A549 (cell line): ENCODE results near the gene CHCHD6. TPM values are rescaled to one million over a fixed set of nuclear protein-coding genes. Genes with fewer than 3 reads are reported as not detected.
A peak's percentile ranks its signal among the peaks of the same experiment; 100 is the strongest.

ENCODE experiments used
- ATAC-seq, 2 experiments: fragments of 200-7000 bp in 1 of 2; fragments of >200 bp in 1 of 2; cut with Nextera tagmentation in 1 of 2; cut with Tn5 transposase in 1 of 2; 3 replicates each; pipeline versions ENCODE4 v1.8.0 to v1.9.1; 2018 to 2020; ENCODE audit warnings: mild to moderate bottlenecking in 1 of 2, moderate library complexity in 1 of 2
- CTCF ChIA-PET: fragments of 300-600 bp; sonication (Branson Sonifier 250); formaldehyde crosslinking; extraction: SDS; loops from one replicate; lab custom pipeline; 2021; ENCODE audit warnings: antibody characterized with exemption, inconsistent platforms; lab: Yijun Ruan, JAX
- POLR2A ChIA-PET: fragments of 350-600 bp; formaldehyde crosslinking; extraction: SDS; loops from one replicate; lab custom pipeline; 2021; ENCODE audit warnings: antibody characterized with exemption, inconsistent platforms; lab: Yijun Ruan, JAX
- DNase-seq, 2 experiments: peaks; one replicate each; pipeline versions ENCODE4 v3.0.0 to v3.0.0-alpha.2; 2011 to 2016; ENCODE audit warnings: low read depth in 1 of 2, low spot score in 1 of 2
- FAIRE-seq: peaks from 2 replicates; lab custom pipeline; 2011; peaks lifted over from hg19 to GRCh38; lab: Jason Lieb, UNC
- H3K27ac ChIP-seq, 2 experiments: fragments of >200 bp; sonication (Bioruptor Twin); formaldehyde crosslinking; 3 replicates each; pipeline ENCODE4 v1.5.1; 2016 to 2017
- H3K4me1 ChIP-seq: fragments of >200 bp; sonication (Bioruptor Twin); formaldehyde crosslinking; 3 replicates; pipeline ENCODE4 v1.6.1; 2016
- H3K4me2 ChIP-seq: fragments of >200 bp; sonication (Bioruptor Twin); formaldehyde crosslinking; 3 replicates; pipeline ENCODE4 v1.6.1; 2016
- H3K4me3 ChIP-seq: fragments of >200 bp; sonication (Bioruptor Twin); formaldehyde crosslinking; 3 replicates; pipeline ENCODE4 v1.5.1; 2016
- H3K9me3 ChIP-seq: fragments of >200 bp; sonication (Bioruptor Twin); formaldehyde crosslinking; 3 replicates; pipeline ENCODE4 v1.6.1; 2016
- BCL3 ChIP-seq: fragments of >200 bp; sonication (Bioruptor Twin); formaldehyde crosslinking; IDR thresholded peaks from 3 replicates; pipeline ENCODE4 v1.6.1; 2016
- CHD2 ChIP-seq: fragments of 150-350 bp; IDR thresholded peaks from 2 replicates; pipeline ENCODE4 v1.6.1; 2014; ENCODE audit warnings: low read length; ENCODE audit not compliant: partially characterized antibody
- FOXS1 ChIP-seq: fragments of 250-450 bp; sonication (Bioruptor Pico); IDR thresholded peaks from 2 replicates; pipeline ENCODE4 v1.5.0; 2020; ENCODE audit warnings: mild to moderate bottlenecking, moderate library complexity
- HDAC2 ChIP-seq: fragments of 200-600 bp; sonication (generic); IDR thresholded peaks from 2 replicates; pipeline ENCODE4 v1.6.1; 2016
- HEYL ChIP-seq: fragments of 250-450 bp; sonication (Bioruptor Pico); IDR thresholded peaks from 2 replicates; pipeline ENCODE4 v1.8.0; 2021; ENCODE audit warnings: mild to moderate bottlenecking, moderate library complexity
- HOXB13 ChIP-seq: fragments of 250-450 bp; sonication (Bioruptor Pico); IDR thresholded peaks from 2 replicates; pipeline ENCODE4 v1.5.0; 2020; ENCODE audit warnings: low read depth, mild to moderate bottlenecking, moderate library complexity
- HOXB5 ChIP-seq: fragments of 250-450 bp; sonication (Bioruptor Pico); IDR thresholded peaks from 2 replicates; pipeline ENCODE4 v1.5.0; 2020; ENCODE audit warnings: mild to moderate bottlenecking, moderate library complexity
- JUN ChIP-seq, 2 experiments: fragments of >200 bp; sonication (Bioruptor Twin); formaldehyde crosslinking; IDR thresholded peaks; 2 replicates in 1 of 2; 3 replicates in 1 of 2; pipeline ENCODE4 v1.6.1; 2016 to 2017
- KDM5A ChIP-seq: fragments of 200-600 bp; sonication (generic); IDR thresholded peaks from 2 replicates; pipeline ENCODE4 v1.6.1; 2016; ENCODE audit warnings: antibody characterized with exemption, mild to moderate bottlenecking
- MAZ ChIP-seq: fragments of 150-350 bp; IDR thresholded peaks from 2 replicates; pipeline ENCODE4 v1.6.1; 2014; ENCODE audit warnings: antibody characterized with exemption, low read depth, low read length, borderline replicate concordance
- MYC ChIP-seq: IDR thresholded peaks from 2 replicates; pipeline ENCODE4 v1.6.1; 2012; ENCODE audit warnings: mild to moderate bottlenecking, inconsistent platforms, low read length, improper control_type of control experiment, borderline replicate concordance
- NPAS2 ChIP-seq: fragments of 250-450 bp; sonication (Bioruptor Pico); IDR thresholded peaks from 2 replicates; pipeline ENCODE4 v1.8.0; 2022; ENCODE audit warnings: mild to moderate bottlenecking, moderate library complexity, borderline replicate concordance
- NR3C1 ChIP-seq: fragments of >200 bp; sonication (Bioruptor Twin); formaldehyde crosslinking; IDR thresholded peaks from 3 replicates; pipeline ENCODE4 v1.6.1; 2017
- PHF8 ChIP-seq: fragments of 200-600 bp; sonication (generic); IDR thresholded peaks from 2 replicates; pipeline ENCODE4 v1.6.1; 2016; ENCODE audit warnings: low read depth, mild to moderate bottlenecking, antibody characterized with exemption, moderate library complexity, borderline replicate concordance
- RARB ChIP-seq: fragments of 250-450 bp; sonication (Bioruptor Pico); IDR thresholded peaks from 2 replicates; pipeline ENCODE4 v1.8.0; 2021; ENCODE audit warnings: mild to moderate bottlenecking, moderate library complexity
- TP53 ChIP-seq: fragments of 250-450 bp; sonication (Bioruptor Pico); IDR thresholded peaks from 2 replicates; pipeline ENCODE4 v1.5.0; 2021; ENCODE audit warnings: mild to moderate bottlenecking, moderate library complexity
- ZC3H11A ChIP-seq: fragments of 450-650 bp; IDR thresholded peaks from 2 replicates; pipeline ENCODE4 v1.6.1; 2014; ENCODE audit warnings: antibody characterized with exemption, mild to moderate bottlenecking
- ZSCAN20 ChIP-seq: fragments of 250-450 bp; sonication (Bioruptor Pico); IDR thresholded peaks from 2 replicates; pipeline ENCODE4 v1.8.0; 2022; ENCODE audit warnings: mild to moderate bottlenecking, moderate library complexity
- WGBS: methylation state at CpG from one replicate; pipeline ENCODE4 v1.1.6; 2017; ENCODE audit errors: missing lambda C conversion rate; 5-methylcytosine and 5-hydroxymethylcytosine counted together
- polyA plus RNA-seq, 4 experiments: library from polyadenylated mRNA; depleted of rRNA in 3 of 4; stranded (reverse); fragments of >200 nt; fragmentation: RNase III in 1 of 4; extraction: RNeasy Plus Mini Kit Qiagen cat#74134 plus additional on column Dnase treatment in 1 of 4; gene quantifications; 2 replicates in 3 of 4; 3 replicates in 1 of 4; pipeline ENCODE4 v1.2.3, GENCODE V29; 2011 to 2017
- TF ChIP-seq, protein P1 (sequence below): fragments of 150-350 bp; IDR thresholded peaks from 2 replicates; pipeline ENCODE4 v1.6.1; 2014; ENCODE audit warnings: low read depth, mild to moderate bottlenecking, low read length
- TF ChIP-seq, protein P2 (sequence below): fragments of 250-450 bp; sonication (Bioruptor Pico); IDR thresholded peaks from 2 replicates; pipeline ENCODE4 v1.5.0; 2020; ENCODE audit warnings: low read depth, mild to moderate bottlenecking, moderate library complexity

CHCHD6 gene
- polyA plus RNA-seq, 2 of the 4 experiments (the other 2 are of a cell fraction) = 15.0 to 18.1 TPM

- POLR2A ChIA-PET = no interaction called here
- Histone ChIP-seq H3K9me3 (no peaks in the 10 kb centered on the region), H3K4me3 (no peak overlapping the region), H3K4me1 (no peaks in the 10 kb centered on the region), H3K4me2 (no peak overlapping the region), H3K27ac (no peak overlapping the region)
- CTCF ChIA-PET = interaction anchor here (1.1 to 2.3 kb wide), 3 partner anchors 10 to 21 kb away, joined by 3 to 8 read pairs (median 7); no protein-coding TSS in a partner anchor
- no peak for FAIRE-seq
- no peak for TF ChIP-seq PHF8
- no peak for TF ChIP-seq NPAS2
- no peak for TF ChIP-seq JUN (IDR thresholded peaks at IDR 0.05)
- TF ChIP-seq, protein P1, sequence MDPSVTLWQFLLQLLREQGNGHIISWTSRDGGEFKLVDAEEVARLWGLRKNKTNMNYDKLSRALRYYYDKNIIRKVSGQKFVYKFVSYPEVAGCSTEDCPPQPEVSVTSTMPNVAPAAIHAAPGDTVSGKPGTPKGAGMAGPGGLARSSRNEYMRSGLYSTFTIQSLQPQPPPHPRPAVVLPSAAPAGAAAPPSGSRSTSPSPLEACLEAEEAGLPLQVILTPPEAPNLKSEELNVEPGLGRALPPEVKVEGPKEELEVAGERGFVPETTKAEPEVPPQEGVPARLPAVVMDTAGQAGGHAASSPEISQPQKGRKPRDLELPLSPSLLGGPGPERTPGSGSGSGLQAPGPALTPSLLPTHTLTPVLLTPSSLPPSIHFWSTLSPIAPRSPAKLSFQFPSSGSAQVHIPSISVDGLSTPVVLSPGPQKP = no peak
- TF ChIP-seq BCL3 = no peak
- TF ChIP-seq ZSCAN20 (CRISPR knock-in tag) = no peak
- no peak for TF ChIP-seq ZC3H11A
- no peak for TF ChIP-seq NR3C1
- TF ChIP-seq KDM5A = no peak
- no peak for TF ChIP-seq HEYL (CRISPR knock-in tag)
- TF ChIP-seq HDAC2 = no peak
- TF ChIP-seq, protein P2, sequence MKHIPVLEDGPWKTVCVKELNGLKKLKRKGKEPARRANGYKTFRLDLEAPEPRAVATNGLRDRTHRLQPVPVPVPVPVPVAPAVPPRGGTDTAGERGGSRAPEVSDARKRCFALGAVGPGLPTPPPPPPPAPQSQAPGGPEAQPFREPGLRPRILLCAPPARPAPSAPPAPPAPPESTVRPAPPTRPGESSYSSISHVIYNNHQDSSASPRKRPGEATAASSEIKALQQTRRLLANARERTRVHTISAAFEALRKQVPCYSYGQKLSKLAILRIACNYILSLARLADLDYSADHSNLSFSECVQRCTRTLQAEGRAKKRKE = no peak
- TF ChIP-seq TP53 (CRISPR knock-in tag) = no peak
- no peak for TF ChIP-seq CHD2
- TF ChIP-seq HOXB5 = no peak
- WGBS = 1% methylated on average over 5 of the region's 5 CpGs
- peak in 1 of 2 experiments; percentile 5 for DNase-seq
- peak in 1 of 2 experiments; percentile 57; a peak in 3 of 6 replicates for ATAC-seq
These were observed 11.2 kb upstream of the CHCHD6 start for GRCh38 chr3:126692858-126693257.

GRCh38 chr3:126693921-126694320, 10.1 kb upstream of the CHCHD6 start:
- no peak for FAIRE-seq
- 53% methylated on average over 3 of the region's 3 CpGs for WGBS
- H3K4me3 ChIP-seq = no peak overlapping the region
- ATAC-seq = no peak
- no peaks in the 10 kb centered on the region for H3K4me1 ChIP-seq
- H3K9me3 ChIP-seq = no peaks in the 10 kb centered on the region
- no peak for DNase-seq
- POLR2A ChIA-PET = no interaction called here
- TF ChIP-seq ZSCAN20 (CRISPR knock-in tag) (no peak), MAZ (no peak), RARB (CRISPR knock-in tag) (no peak), FOXS1 (no peak), HOXB5 (no peak), HOXB13 (CRISPR knock-in tag) (no peak), MYC (no peak)
- TF ChIP-seq, protein P1 = no peak
- TF ChIP-seq, all 56 proteins: peak for 0
- no peak overlapping the region for H3K4me2 ChIP-seq
- no peak overlapping the region for H3K27ac ChIP-seq
- CTCF ChIA-PET = interaction anchor here (1.0 to 2.3 kb wide), 3 partner anchors 9 to 14 kb away, joined by 3 to 8 read pairs (median 7); no protein-coding TSS in a partner anchor
